SHP77 (cell line): Measurements from ENCODE around the gene CPNE2.
"Not testable (repeated sequence)": the region's sequence is repeated elsewhere in the genome, so short reads cannot be mapped to it uniquely, and the experiment has no call there.

Experiments
- DNase-seq, 2 experiments: peaks; one replicate each; lab custom pipeline; 2025; lab: John Stamatoyannopoulos, UW

The CPNE2 gene

DNA sequence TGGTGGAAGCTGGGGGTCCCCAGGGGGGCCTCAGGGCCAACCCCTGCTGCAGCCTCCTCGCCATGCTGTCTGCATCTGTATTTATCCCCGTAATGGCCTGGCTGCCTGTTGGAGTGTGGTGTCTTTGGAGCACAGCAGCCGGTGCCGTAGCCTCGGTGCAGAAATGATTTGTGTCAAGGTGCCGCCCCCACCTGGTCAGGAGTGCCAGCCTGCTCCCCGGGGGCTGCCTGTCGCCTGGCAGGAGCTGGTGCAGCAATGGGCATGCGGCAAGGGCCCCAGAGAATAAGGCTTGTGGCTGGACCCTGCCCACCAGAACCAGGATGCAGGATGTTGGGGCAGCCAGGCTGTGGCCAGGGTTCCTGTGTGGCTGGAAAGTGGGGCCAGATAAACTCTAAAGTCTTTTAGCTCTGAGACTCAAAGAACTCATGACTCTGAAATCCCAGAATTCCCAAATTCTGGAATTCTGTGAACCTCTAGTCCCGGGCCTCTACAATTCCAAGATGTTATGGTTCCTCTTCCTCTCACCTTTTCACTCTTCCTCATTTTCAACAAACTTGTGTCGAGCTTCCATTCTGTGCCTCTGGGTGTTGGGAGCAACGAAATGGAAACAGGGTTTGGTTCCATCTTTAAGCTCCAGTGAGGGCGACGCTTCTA lies 5.9 kb downstream of the CPNE2 start:
- no peak for DNase-seq

DNA sequence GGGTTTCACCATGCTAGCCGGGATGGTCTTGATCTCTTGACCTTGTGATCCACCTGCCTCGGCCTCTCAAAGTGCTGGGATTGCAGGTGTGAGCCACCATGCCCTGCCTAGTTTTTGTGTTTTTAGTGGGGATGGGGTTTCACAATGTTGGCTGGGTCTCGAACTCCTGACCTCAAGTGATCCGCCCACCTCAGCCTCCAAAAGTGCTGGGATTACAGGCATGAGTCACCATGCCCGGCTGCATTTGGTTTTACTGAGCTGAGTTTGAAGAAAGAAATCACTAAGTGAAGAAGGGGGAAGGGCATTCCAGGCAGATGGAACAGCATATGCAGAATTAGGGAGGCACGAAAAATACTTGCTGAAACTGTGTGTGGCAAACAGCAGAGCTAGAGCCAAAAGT lies 7.6 kb downstream of the CPNE2 start:
- DNase-seq = not testable (repeated sequence)

GRCh38 chr16:57100445-57100844 lies 8.1 kb downstream of the CPNE2 start:
- DNase-seq = no peak

DNA sequence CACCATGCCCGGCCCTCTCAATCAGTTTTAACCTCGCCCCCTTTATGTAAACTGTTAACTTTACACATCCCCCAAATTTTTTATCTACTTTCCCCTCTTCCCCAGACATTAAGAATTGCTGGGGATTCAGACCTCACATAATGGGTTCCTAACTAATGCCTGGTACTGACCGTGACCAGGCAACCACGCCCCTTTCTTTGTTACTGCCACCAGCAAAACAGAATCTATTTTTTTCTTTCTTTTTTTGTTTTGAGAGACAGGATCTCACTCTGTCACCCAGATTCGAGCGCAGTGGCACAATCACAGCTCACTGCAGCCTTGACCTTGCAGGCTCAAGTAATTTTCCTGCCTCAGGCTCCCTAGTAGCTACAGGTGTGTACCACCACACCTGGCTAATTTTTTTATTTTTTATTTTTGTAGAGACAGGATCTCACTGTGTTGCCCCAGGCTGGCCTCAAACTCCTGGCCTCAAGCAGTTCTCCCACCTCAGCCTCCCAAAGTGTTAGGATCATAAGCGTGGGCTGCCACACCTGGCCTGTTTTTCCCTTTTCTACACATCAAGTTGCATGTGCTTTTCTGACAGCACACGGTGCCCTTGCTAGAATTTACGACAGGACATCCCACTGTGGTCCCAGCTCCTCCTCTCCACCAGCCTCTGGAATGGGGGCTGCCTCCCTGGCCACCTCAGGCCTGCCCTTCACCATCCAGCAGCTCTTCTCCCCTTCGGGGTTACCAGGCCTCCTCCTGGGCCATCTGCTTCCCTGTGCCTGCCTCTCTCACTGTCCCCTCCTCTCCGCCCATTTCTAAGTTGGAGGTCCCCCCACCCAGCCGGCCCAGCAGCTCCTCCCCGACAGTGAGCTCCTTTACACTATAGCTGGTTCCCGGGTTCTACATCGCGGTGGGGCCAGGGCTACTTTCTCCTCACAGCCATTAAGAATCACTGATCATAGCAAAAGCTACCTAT lies 10.8 kb downstream of the CPNE2 start:
- no peak for DNase-seq

DNA sequence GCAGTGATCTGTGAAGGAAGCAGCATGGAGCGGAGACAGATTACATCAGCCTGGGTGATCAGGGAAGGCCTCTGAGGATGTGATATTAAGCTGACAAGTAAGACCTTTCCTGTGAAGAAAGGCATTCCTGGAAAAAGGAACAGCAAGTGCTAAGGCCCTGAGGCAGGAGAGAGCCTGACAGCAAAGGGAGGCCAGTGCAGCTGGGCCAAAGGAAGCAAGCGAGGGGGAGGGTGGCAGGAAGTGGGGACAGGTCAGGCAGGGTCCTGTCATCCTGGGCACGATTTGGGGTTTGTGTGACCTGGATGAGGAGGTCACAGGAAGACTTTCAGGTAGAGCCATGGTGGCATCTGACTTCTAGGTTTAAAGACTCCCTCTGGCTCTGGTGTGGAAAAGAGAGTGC lies 12.3 kb downstream of the CPNE2 start:
- DNase-seq = no peak

DNA sequence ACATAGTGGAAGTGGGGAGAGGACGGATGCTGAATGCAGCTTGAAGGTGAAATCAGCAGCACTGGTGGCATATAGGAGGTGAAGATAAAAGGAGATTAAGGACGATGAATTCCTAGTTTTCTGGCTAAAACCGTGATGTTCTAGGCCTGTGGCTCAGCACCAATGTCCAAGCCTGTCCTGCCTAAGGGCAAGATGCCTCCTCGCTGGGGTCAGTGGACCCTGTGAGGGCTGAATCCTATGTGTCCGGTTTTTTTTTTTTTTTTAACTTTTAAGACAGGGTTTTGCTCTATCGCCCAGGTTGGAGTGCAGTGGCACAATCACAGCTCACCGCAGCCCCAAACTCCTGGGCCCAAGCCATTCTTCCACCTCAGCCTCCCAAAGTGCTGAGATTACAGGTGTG lies 12.8 kb downstream of the CPNE2 start:
- no peak for DNase-seq

GRCh38 chr16:57106767-57107166 lies 14.4 kb downstream of the CPNE2 start:
- no peak for DNase-seq

DNA sequence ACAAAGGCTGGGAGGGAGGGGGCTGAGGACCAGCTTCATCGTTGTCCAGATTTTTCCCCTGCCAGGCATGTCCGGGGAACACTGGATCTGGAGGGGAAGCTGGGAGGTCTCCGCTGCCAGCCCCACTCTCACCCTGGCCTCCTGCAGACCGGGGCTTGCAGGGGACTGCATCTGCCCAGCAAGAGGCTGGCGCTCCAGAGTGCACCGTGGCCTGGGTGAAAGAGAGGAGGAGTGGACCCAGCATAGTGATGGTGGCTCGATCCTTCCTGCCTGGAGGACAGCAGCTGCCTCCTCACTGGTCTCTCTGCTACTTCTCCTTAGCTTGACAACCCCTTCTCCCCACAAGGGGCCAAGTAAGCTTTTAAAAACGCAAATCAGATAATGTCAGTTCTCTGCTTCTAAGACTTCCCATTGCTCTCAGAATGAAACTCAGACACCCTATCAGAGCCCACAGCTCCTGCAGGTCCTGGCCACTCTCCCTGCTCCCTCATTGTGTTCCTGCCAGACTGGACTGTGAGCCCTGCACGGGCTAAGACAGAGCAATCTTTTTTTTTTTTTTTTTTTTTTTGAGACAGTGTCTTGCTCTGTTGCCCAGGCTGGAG lies 15.0 kb downstream of the CPNE2 start:
- no peak for DNase-seq

GRCh38 chr16:57108432-57108831 lies 16.0 kb downstream of the CPNE2 start:
- no peak for DNase-seq

GRCh38 chr16:57109259-57110105 lies 17.1 kb downstream of the CPNE2 start:
- DNase-seq = not testable (repeated sequence)

GRCh38 chr16:57110937-57111336 lies 18.6 kb downstream of the CPNE2 start:
- DNase-seq = no peak

DNA sequence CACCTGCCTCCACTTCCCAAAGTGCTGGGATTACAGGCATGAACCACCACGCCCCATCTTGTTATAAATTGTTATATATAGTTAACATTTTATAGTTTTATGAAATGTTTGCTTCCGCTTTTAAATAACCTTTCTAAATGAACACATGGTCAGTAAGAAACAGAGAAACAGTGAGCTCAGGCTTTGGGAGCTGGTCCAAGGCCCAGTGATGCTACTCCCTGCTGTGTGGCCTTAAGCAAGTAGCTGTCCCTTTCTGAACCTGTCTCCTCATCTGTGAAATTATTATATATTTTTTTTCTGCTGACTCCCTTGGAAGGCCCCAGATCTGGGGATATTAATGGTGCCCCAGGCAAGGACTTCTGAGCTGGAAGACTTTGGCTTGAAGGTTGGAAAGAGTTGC lies 19.0 kb downstream of the CPNE2 start:
- no peak for DNase-seq

- DNase-seq = no peak
Measured at GRCh38 chr16:57112403-57113041, 20.1 kb downstream of the CPNE2 start.

GRCh38 chr16:57113042-57113453 lies 20.7 kb downstream of the CPNE2 start:
- no peak for DNase-seq

DNA sequence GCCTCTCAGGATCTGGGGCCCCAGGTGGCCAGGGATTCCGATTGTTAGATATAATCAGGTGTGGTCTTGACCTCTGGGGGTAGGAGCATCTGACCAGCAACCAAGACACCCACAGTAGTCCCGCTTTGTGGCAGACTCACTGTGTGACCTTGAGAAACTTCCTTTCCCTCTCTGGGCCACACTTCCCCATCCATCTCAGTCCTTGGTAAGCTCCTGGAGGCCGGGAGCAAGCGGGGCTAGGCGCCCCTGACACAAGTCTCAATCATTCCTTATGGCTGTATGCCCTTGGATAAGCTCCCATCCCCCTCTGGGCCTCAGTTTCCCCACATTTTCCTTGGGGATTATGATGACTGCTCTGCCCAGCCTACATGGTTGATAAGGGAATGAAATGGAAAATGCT lies 21.3 kb downstream of the CPNE2 start:
- DNase-seq = no peak

DNA sequence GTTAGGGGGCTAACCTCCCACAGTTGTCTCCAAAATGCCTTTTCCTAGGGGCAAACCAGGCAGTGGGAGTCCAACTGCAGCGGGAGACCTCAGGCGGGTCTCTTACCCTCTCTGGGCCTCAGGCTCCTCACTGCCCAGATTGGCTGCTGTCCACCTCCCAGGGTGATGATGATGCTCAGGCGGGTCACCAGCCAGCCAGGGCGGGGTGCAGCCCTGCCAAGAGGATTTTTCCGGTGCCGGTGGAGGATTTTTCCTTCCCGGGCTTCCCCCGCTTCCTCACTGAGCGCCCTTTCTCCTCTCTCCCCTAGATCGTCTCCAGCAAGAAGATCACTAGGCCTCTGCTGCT lies 22.8 kb downstream of the CPNE2 start:
- no peak for DNase-seq

DNA sequence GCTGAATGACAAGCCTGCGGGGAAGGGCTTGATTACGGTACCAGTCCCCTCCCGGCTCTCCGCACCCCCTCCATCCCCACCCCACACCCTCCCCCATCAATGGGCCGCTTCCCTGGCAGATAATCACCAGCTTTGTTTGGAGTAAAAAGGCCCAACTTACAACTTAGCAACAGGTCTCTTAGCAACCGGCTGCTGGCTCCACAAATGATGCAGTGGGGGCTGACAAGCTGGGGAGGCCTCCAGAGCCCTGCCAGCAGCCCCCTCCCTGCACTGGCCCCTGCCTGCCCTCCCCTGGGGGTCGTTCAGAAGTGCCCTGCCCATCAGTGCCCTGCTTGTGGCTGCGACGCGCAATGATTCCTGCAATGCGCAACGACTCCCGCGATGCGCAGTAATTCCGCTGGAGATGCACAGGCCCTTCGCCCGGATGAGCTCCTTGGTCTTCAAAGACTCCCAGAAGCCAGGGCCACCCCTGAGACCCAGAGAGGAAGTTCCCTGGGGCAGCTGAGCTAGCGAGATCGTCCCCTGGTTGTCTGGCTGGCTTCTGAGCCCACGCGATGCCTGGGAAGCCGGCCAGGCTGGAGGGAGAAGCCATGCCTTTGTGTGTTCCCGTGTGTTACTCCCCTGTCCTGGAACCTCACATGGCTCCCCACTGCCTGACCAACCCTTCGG lies 23.3 kb downstream of the CPNE2 start:
- no peak for DNase-seq

DNA sequence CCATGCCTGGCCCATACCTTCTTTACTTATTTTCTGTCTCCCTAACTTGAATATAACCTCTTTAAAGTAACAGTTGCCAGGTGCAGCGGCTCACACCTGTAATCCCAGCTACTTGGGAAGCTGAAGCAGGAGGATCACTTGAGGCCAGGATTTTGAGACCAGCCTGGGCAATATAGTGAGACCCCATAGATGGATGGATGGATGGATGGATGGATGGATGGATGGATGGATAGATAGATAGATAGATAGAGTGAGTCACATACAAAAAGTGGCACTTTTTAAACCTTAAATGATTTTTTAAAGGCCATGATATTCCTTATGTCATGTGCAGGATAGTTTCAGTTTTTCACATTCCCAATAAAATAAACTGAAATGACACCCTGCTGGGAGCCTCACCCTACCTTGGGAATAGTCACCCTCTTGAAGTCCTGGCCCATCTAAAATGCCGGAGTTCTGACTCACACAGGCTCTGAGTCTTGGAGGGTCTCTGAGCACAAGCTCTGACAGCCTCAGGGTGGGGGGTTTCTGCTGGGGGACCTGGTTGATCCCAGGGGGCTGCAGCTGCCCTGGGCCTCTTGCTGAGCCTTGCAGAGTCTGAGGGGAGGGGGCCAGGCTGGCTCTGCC lies 26.2 kb downstream of the CPNE2 start:
- no peak for DNase-seq

DNA sequence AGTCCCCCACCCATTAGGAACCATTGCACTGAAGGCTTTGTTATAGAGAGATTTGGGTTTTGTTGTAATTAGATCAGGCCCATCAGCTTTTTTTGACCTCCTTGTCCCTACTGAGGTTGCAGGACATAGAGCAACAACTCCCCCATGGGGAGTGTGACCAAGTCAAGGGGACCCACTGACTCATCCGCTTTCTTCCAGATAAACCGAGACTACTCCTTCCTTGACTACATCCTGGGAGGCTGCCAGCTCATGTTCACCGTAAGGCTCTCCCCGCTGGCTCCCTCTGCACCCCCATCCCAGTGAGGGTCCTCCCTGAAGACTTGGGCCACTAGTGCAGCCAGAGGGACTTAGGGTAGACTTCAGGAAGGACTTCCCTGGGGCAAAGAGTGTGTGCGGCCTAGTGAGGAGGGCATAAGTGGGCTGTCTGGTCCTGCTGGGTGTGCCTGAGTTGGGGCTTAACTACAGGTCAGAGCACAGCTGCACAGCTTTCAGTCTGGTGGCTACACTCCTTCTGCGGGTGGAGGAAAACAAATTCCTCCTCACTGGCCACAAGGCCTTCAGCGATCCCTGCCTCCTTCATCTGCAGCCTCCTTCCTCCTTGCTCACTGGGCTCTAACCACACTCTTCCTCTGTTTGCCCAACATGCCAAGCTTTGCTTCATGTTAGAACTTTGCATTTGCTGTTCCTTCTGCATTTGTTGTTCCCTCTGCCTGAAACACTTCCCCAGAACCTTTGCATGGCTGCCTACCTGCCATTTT lies 31.0 kb downstream of the CPNE2 start:
- no peak for DNase-seq
